DOHH2 (cell line): Measurements from ENCODE around the gene AIF1L.

Source experiments
- EZH2phosphoT487 ChIP-seq: fragments of 200-600 bp; sonication (generic); IDR thresholded peaks from 2 replicates; pipeline ENCODE4 v1.6.1; 2017; ENCODE audit warnings: borderline replicate concordance, mild to moderate bottlenecking, antibody characterized with exemption, low read length, moderate library complexity, mixed read lengths
- TF ChIP-seq, protein P1 (sequence below): fragments of 200-600 bp; sonication (generic); IDR thresholded peaks from one replicate; pipeline ENCODE4 v1.5.1; 2014; ENCODE audit warnings: antibody characterized with exemption, mild to moderate bottlenecking, low read depth, low read length; ENCODE audit not compliant: poor library complexity, severe bottlenecking

DNA sequence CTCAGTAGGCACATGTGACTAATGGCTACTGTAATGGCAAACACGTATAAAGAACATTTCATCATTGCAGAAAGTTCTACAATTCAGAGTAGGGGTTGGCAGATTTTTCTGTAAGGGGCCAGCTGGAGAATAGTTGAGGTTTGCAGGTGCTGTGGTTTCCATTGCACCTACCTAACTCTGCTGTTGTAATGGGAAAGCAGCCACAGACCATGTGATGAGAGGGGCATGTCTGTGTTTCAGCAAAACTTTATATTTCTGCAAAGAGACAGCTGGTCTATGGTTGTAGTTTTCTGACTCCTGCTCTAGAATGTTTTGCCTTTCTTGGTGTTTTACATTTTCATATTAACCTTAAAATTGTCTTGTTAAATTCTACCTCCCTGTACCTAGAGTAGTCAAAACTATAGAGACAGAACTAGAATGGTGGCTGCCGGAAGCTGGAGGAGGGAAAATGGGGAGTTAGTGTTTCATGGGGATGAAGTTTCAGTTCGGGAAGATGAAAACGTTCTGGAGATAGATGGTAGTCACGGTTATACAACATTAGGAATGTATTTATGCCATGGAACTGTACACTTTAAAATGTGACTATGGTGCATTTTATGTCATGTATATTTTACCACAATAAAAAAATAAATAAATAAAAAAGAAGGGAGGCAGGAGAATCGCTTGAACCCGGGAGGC, 73.4 kb downstream of the AIF1L start:
- TF ChIP-seq, protein P1, sequence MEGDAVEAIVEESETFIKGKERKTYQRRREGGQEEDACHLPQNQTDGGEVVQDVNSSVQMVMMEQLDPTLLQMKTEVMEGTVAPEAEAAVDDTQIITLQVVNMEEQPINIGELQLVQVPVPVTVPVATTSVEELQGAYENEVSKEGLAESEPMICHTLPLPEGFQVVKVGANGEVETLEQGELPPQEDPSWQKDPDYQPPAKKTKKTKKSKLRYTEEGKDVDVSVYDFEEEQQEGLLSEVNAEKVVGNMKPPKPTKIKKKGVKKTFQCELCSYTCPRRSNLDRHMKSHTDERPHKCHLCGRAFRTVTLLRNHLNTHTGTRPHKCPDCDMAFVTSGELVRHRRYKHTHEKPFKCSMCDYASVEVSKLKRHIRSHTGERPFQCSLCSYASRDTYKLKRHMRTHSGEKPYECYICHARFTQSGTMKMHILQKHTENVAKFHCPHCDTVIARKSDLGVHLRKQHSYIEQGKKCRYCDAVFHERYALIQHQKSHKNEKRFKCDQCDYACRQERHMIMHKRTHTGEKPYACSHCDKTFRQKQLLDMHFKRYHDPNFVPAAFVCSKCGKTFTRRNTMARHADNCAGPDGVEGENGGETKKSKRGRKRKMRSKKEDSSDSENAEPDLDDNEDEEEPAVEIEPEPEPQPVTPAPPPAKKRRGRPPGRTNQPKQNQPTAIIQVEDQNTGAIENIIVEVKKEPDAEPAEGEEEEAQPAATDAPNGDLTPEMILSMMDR = no peak
- TF ChIP-seq EZH2phosphoT487 = no peak
